Eye (tissue), 1 donor: ENCODE data around the gene ABI3BP.
"Not testable (repeated sequence)": the region's sequence is repeated elsewhere in the genome, so short reads cannot be mapped to it uniquely, and the experiment has no call there.

Experiments used
- DNase-seq: peaks from one replicate; pipeline ENCODE4 v3.0.0-alpha.2; 2015

ABI3BP gene

DNA sequence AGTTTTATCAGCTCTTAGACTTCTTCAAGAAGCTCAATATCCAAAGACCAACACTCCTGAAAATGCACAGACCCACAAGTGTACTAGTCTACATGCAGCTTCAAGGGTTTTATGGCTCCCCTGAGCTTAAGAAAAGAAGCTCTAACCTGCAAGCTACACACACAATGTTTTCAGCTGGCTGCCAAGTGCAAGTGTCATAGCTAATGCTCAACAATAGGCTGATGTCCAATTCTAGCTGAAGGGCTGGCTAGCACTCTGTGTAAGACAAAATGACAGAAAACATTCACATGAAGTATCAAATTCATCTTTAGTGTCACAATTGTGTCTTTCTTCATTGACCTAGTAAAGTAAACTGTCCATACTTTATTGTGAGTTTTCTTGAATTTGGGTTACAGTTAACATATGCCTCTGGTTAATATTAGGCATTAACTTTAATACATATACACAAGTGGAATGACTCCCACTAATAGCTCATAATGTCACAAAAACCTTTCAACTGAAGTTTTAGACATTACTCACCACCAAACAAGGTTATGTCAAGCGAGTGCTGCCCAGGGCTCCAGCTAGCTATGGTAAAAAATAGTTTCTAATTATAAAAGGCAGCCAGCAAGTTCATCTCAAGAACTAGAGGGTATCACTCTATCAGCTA is 15.1 kb downstream of the ABI3BP start:
- DNase-seq: no peak

DNA sequence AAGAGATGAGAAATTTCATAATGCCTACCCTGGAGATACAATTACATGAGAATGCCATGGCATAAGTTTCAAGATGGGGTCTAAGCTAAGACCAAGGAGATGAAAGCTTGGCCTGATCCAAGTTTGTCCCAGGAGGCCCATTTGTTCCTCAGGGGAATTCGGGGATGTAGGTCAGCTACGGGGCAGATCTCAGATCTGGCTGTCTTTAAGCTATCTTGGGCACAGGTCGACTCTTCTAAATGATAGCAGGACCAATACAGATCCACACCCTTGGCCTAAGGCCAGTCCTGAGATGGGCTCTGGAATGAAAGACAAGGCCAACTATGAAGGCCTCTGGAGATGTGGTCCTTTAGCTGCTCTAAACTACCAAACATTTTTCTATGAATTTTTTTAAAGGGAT is 16.6 kb downstream of the ABI3BP start:
- no peak for DNase-seq

GRCh38 chr3:100975714-100976113 is 17.5 kb downstream of the ABI3BP start:
- no peak for DNase-seq

DNA sequence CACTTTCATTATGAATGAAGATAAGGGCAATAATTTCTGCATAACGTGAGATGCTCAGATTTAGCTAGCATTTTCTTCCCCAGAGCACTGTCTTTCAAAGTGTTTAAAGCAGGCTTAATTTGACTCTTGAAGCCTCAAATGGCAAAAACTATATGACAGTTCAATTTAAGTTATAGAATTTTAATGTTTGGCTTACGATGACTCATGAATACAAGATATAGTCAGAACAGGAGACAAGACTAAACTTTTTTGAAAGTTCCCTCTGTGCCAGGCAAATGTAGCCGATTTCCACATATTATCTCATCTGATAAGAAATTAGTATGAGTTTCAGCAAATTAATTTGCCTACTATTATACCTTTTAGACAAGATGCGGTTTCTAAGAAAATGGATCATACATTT is 19.6 kb downstream of the ABI3BP start:
- DNase-seq: no peak

DNA sequence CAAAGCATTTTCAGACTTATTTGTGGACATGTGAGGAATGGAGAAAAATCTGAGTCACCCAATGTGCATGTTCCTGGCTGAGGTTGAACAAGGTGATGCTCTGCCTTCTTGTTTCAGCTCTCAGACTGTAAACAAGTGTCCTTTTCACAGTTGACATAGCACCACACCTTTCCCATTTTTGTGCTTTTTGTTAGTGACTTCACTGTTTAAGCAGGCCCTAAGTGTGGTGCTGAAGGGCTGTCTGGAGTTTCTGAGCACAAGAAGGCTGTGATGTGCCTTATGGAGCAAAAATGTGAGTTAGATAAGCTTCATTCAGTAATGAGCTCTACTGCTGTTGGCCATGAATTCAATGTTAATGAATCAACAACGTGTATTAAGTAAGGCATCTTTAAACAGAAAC is 20.4 kb downstream of the ABI3BP start:
- DNase-seq: no peak

DNA sequence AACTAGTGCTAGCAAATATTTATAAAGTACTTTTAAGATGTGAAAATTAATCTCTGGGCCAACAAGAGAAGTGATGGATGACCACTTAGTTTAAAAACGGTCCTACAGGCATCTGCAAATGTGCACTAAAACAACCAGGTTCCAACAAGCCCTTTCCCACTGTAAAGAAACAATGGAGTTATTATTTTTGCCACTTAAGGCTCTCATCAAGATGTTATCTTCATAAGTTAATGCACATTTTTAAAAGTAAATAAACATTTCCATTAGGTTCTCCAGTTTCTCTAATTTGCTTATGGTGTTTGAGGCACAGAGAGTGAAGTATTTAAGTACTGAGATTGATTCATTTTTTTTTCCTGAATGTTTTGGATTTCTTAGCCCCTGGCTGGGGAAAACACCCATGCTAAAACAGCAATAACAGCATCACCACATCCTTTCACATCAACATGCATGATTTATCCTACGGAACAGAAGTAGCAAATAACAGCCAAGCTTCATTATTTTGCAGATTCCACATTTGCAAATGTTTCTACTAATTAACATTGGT is 20.8 kb downstream of the ABI3BP start:
- no peak for DNase-seq

DNA sequence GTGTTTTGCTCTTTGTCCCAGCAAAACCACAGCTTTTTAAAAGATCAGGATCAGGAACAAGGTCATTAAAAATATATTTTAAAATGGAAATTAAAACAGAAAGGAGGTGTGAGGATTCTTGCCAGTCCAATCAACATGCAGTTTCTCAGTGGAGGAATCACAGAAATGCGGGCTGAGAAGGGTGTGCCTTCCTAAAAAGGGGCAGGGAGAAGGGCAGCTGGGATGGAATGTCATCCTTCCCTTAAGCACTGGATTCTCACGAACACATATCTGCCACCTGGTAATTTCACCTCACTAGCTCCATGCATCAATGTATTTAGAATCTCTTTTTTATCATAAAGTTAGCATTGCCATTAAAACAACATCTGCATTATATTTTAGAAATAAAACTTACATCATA is 21.4 kb downstream of the ABI3BP start:
- DNase-seq: no peak

- no peak for DNase-seq
Observed at GRCh38 chr3:100970477-100970990, 22.7 kb downstream of the ABI3BP start.

GRCh38 chr3:100968932-100969906 is 24.0 kb downstream of the ABI3BP start:
- no peak for DNase-seq

- no peak for DNase-seq
Observed at GRCh38 chr3:100966807-100967206, 26.4 kb downstream of the ABI3BP start.

GRCh38 chr3:100966049-100966491 is 27.2 kb downstream of the ABI3BP start:
- DNase-seq: peak; percentile 49

- no peak for DNase-seq
Observed at GRCh38 chr3:100963041-100963440, 30.2 kb downstream of the ABI3BP start.

GRCh38 chr3:100957261-100957986 is 35.8 kb downstream of the ABI3BP start:
- no peak for DNase-seq

DNA sequence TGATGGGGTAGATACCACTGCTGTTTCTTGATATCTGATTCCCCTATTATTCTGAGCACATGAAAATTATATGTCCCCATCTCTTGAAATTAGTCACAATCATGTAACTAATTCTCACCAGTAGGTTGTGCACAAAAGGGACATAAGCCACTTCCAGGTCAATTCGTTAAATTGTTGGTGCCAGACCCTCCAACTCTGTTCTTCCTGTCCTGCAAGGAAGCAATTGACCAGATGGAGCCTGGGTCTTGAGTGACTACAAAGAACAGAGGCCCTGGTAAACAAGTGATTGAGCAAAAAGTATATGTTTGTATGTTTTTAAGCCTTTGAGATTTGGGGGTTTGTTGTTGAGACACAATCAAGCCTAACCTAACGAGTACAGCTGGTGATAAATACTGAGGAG is 36.9 kb downstream of the ABI3BP start:
- no peak for DNase-seq

DNA sequence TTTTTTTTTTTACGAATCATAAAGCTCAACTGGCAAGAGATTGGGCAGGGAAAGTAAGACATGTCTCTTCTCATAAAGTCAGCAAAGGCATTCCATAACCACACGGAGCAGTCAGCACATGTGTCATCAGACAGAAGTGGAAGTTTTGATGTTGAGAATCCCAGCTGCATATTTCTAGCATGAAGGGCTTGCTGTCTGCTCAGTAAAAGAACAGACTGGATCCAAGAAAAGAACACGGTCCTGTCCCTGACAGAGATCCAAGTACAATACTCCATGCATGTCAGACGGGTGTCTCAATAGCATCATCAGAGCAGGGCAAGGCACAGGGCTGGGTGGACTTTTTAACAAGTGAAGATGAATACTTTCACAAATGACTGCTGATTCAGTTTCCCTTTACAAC is 38.2 kb downstream of the ABI3BP start:
- peak; percentile 58 for DNase-seq

GRCh38 chr3:100954199-100954935 is 38.9 kb downstream of the ABI3BP start:
- peak; percentile 43 for DNase-seq

DNA sequence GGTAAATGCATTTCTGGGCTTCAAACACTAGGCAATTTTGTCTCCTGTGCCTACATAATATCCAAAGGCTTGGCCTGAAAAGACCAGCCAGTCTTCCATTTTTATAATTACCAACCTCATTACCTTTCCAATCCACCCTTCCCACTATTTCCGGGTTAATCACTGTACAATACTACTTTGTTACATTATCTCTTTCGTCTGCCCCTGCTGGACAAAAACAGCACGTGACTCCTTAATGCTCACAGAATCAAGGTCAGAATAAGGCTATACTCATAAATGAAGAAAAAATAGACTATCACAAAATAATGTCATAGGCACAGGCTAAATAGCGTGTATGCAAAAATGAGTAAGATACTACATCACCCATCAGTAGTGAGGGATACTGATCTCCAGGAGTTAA is 40.1 kb downstream of the ABI3BP start:
- no peak for DNase-seq

- DNase-seq: no peak
Observed at GRCh38 chr3:100947119-100947518, 46.1 kb downstream of the ABI3BP start.

DNA sequence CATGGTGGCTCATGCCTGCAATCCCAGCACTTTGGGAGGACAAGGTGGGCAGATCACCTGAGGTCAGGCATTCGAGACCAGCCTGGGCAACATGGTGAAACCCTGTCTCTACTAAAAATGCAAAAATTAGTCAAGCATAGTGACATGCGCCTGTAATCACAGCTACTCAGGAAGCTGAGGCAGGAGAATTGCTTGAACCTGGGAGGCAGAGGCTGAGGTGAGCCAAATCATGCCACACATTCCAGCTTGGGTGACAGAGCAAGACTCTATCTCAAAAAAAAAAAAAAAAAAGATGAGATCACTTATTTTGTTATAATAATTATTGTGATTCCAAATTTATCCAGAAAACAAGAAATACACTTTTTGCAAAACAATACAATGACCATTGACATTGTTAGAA is 47.1 kb downstream of the ABI3BP start:
- not testable (repeated sequence) for DNase-seq

- no peak for DNase-seq
Observed at GRCh38 chr3:100941451-100941850, 51.8 kb downstream of the ABI3BP start.

GRCh38 chr3:100941041-100941440 is 52.2 kb downstream of the ABI3BP start:
- peak; percentile 39 for DNase-seq

DNA sequence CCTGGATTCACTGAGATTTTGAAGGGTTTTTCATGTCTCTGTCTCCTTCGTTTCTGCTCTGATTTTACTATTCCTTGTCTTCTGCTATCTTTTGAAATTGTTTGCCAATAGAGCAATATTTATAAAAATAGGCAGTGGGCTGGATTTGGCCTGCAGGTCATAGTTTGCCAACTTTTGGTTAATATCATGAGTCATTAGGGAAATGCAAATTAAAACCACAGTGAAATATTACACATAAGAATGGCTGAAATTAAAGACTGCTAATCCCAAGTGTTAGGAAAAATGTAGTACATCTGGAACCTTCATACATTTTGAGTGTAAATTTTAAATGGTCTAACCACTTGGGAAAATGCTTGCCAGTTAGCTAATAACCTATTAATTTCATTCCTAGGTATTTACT is 56.3 kb downstream of the ABI3BP start:
- no peak for DNase-seq
